ENCODE measurements around the gene EML5.

Gene EML5

GRCh38 chr14:88698651-88699050 is 94.1 kb downstream of the EML5 start:
- no peak for DNase-seq

- no peak for DNase-seq
These were observed 96.9 kb downstream of the EML5 start for GRCh38 chr14:88695870-88696269.

GRCh38 chr14:88688386-88688785 is 104.4 kb downstream of the EML5 start:
- no peak for DNase-seq

- DNase-seq: no peak
These were observed 109.6 kb downstream of the EML5 start for GRCh38 chr14:88683119-88683518.

GRCh38 chr14:88682495-88683114 is 110.1 kb downstream of the EML5 start:
- DNase-seq: no peak

- DNase-seq: no peak
These were observed 110.8 kb downstream of the EML5 start for GRCh38 chr14:88681755-88682494.

- DNase-seq: no peak
These were observed 123.4 kb downstream of the EML5 start for GRCh38 chr14:88669346-88669745.

- no peak for DNase-seq
These were observed 124.2 kb downstream of the EML5 start for GRCh38 chr14:88668448-88669116.

- DNase-seq: peak; percentile 23
These were observed 125.0 kb downstream of the EML5 start for GRCh38 chr14:88667555-88668273.

GRCh38 chr14:88660056-88660455 is 132.7 kb downstream of the EML5 start:
- no peak for DNase-seq

GRCh38 chr14:88639221-88639620 is 153.5 kb downstream of the EML5 start:
- DNase-seq: no peak

GRCh38 chr14:88632512-88632911 is 160.2 kb downstream of the EML5 start:
- no peak for DNase-seq

- DNase-seq: no peak
These were observed 161.7 kb downstream of the EML5 start for GRCh38 chr14:88631091-88631490.

- no peak for DNase-seq
These were observed 162.2 kb downstream of the EML5 start for GRCh38 chr14:88630565-88630964.

- DNase-seq: no peak
These were observed 164.3 kb downstream of the EML5 start for GRCh38 chr14:88628462-88628861.

- DNase-seq: no peak
These were observed 164.7 kb downstream of the EML5 start for GRCh38 chr14:88628033-88628432.

- DNase-seq: no peak
These were observed 167.1 kb downstream of the EML5 start for GRCh38 chr14:88625671-88626070.

- DNase-seq: no peak
These were observed 171.7 kb downstream of the EML5 start for GRCh38 chr14:88621100-88621499.

GRCh38 chr14:88618476-88618875 is 174.3 kb downstream of the EML5 start:
- no peak for DNase-seq

- no peak for DNase-seq
These were observed 175.3 kb downstream of the EML5 start for GRCh38 chr14:88617479-88617878.

- DNase-seq: no peak
These were observed 176.1 kb downstream of the EML5 start for GRCh38 chr14:88616697-88617096.

GRCh38 chr14:88614218-88614907 is 178.4 kb downstream of the EML5 start:
- DNase-seq: no peak

GRCh38 chr14:88613552-88614010 is 179.2 kb downstream of the EML5 start:
- no peak for DNase-seq

Data from NCI-H187 treated with DMSO at 0.1 percent for 48 hours (cell line).